Islet precursor cell (in vitro differentiated cells): Measurements from ENCODE around the gene NT5C3A.
"Not testable (repeated sequence)": the region's sequence is repeated elsewhere in the genome, so short reads cannot be mapped to it uniquely, and the experiment has no call there.

Source experiments
- DNase-seq: peaks from one replicate; pipeline ENCODE4 v3.0.0-alpha.2; 2018

NT5C3A gene

GRCh38 chr7:32966489-32967267 is 95.9 kb downstream of the NT5C3A start:
- not testable (repeated sequence) for DNase-seq

- DNase-seq: not testable (repeated sequence)
Measured at GRCh38 chr7:32964461-32965159, 98.0 kb downstream of the NT5C3A start.
